Activated T-cell treated with anti-CD3 and anti-CD28 coated beads, Interleukin-2, amount 50 U/mL, for 48 hours (primary cell): ENCODE measurements around the gene PAQR7.

ENCODE experiments used
- DNase-seq, 2 experiments: peaks; one replicate each; pipeline ENCODE4 v3.0.0-alpha.2; 2020

PAQR7 gene

DNA sequence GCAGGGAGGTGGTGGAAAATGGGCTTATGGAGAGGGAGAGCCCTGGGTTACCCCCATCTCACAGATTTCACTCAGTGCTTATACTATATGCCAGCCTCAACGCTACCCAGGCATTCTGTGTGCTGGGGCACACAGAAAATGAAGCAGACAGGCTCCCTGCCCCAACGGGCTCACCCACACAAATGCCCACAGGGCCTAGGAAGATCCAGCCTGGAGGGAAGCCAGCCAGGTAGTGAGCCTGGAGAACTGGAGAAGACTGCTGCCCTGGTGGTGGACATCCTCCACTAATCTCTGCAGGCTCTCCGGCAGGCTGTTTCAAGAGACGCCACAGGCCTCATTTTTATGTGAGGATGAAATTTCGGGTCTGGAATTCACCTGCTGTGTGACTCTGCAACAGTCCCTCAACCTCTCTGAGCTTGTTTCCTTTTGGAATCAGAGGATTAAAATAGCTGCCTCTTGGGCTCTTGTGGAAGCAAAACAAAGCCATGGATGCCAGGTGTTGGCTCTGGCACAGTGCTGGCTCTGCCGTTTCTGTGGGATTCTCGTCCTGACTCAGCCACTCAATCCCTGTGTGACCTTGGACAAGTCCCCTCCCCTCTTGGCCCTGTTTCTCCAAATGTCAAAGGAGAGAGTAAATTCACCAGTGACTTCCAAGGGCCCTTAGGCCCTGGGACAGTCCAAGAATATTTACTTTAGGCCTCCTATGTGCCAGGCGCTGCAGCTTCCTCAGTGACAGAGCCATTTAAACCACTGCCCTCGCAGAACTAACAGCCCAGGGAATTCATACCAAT is 3.6 kb downstream of the PAQR7 start:
- no peak for DNase-seq

DNA sequence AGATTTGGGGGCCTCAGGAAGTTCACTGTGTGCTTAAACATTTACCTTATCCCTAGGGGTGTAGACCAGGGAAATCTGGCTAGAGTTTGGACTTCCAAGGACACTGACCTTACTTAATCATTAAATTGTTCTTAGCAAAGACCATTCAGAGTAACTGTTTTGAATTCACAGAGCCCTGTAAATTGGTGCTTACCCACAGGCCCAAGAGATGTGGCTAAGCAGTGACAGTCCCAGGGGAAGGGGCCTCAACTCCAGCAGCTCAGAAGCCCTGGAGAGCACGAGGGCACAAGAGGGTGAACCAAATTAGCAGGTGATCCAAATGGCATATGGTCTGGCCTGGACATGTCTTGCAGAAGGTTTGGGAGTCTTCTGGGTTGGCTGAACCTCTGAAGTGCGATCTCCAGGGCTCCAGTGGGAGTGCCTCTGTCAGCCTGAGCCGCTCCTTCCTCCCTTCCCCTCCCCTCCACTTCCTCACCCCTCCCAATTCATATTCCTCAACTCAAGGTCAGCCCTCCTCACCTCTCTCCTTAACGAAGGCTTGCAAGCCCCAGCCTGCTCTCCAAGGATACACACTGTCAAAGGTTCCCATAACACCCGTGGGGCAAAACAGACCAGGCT is 4.3 kb downstream of the PAQR7 start:
- DNase-seq = no peak

DNA sequence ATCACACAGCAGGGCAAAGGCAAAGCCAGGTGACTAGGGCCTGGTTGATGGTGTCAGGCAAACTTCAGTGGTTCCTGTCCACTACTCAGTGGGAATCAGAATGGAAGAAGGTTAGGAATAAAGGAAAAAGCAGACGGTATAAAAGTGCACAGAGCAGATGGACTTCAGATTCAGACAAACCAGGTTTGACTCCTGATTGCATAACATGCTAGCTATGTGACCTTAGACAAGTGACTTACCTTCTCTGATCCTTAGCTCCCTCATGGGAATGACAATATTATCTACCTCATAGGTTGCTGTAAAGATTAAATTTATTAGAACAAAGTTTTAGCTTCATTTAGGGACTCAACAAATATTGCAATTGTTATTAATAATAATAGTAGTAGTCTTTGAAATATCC is 4.9 kb downstream of the PAQR7 start:
- DNase-seq = no peak

DNA sequence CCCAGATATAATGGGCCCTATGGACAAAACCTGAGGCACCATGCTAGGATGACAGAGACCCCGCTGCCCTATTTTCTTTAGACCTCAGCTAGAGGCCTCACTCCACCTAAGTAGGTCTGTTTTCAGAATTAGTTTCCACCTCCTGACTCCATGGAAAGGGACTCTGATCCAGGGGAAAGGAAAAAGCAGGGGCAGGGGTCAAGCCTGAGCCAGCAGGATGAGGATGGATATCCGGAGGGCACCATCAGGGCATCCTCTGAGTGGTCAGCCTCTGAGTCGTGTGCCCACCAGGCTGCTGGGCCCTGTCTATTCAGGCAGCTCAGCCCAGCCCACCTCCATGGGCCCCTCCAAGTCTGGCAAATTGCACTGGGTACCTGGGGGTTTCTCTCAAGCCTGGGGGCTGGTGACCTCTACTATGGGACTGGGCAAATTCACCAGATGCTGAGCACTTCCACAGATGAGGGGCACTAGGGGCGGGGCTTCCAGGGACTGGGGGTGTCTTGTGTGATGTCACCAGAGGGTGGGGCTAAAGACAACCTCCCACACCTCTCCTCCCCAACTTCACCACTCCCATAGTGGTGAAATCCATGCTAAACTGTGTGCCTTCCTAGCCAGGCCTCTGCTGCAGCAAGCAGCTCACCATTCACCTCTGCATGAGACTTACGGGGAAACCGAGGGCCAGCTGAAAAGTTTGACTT is 5.5 kb downstream of the PAQR7 start:
- DNase-seq = no peak

DNA sequence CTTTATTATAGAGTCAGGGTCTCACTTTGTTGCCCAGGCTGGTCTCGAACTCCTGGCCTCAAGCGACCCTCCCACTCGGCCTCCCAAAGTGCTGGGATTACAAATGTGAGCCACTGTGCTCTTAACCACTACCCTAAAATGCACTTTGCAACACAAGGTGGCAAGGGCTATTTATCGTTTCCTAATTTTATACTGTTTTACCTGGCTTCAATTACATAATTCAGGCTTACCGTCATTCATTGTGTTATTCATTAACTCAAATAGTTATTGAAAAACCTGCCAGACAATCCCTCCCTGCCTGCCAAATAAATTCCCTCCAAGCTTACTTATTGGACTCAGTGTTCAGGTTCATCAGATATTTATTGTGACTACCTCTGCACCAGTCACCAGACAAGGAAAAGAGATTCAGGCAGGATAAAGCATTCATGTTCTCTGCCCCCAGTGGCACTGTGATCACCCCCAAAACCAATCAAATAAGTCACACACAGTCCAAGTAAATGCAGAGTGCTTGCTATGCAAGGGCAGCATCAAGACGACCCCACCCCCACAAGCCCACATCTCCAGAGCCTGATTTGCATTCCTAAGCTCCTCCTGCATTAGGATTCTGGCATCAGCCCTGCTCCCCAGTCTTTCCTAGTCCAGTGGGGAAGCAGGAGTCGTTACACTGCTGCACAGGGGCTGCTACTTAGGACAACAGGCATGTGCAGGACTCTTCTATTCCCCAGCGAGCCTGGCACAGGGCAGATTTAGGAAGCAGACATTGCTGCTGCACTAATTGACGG is 8.1 kb downstream of the PAQR7 start:
- DNase-seq = no peak

DNA sequence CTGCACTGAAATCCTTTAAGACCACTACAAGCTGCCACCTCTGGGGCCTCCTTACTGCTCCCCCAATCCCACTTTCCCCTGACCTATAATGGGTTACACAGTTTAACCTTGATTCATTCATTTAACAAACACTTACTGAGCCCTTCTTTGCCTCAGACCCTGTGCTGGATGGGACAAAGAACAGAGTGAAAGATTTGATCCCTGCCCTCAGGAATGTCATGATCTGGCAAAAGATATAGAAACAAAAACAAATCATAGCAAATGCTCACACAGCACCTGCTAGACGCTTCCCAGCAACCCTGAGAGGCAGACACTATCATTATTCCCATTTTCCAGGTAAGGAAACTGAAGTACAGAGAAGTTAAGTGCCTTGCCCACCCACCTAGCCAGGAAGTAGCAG is 9.2 kb downstream of the PAQR7 start:
- DNase-seq = no peak

DNA sequence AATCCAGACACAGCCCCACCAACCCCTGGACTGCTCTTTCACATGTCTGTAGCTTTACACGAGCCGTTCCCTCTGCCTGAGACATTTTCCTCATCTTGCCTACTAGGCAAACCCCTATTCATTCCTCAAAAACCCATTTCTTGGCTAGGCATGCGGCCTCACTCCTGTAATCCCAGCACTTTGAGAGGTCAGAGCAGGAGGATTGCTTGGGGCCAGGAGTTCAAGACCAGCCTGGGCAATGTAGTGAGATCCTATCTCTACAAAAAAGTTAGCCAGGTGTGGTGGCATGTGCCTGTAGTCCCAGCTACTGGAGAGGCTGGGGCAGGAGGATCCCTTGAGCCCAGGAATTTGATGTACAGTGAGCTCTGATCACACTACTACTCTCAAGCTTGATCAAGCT is 11.1 kb downstream of the PAQR7 start:
- DNase-seq = no peak

DNA sequence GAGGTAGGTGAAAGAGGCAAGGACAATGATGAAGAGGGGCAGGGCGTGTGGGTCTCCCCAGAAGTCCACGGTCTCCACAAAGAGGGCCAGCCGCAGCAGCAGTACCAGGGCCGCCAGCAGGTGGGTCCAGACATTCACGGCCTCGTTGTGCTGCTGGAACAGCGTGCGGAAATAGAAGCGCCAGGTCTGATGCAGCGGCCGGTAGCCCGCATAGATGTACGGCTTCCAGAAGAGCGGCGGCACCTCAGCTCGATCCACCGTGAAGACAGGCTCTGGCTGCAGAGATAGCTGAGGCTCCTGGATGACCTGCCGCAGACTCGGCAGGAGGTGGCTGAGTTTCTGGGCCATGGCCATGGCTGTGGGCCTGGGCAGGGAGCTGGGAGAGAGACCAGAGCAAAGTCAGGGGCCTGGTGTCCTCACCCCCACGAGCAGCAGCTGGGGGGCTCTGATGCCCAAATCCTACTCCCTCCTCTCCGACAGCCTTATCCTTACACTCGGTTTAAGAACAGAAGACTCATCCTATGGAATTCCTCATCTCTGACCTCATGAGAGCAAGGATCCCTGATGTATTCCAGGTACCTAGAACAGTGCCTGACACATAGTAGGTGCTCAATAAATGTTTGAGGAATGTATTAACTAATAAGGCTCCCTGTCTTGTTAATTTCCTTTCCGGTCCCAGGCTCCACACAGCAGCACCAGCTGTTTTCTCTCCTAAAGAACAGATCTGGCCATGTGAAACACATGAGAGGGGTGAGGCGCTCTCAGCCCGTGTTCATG is 11.8 kb downstream of the PAQR7 start:
- no peak for DNase-seq

DNA sequence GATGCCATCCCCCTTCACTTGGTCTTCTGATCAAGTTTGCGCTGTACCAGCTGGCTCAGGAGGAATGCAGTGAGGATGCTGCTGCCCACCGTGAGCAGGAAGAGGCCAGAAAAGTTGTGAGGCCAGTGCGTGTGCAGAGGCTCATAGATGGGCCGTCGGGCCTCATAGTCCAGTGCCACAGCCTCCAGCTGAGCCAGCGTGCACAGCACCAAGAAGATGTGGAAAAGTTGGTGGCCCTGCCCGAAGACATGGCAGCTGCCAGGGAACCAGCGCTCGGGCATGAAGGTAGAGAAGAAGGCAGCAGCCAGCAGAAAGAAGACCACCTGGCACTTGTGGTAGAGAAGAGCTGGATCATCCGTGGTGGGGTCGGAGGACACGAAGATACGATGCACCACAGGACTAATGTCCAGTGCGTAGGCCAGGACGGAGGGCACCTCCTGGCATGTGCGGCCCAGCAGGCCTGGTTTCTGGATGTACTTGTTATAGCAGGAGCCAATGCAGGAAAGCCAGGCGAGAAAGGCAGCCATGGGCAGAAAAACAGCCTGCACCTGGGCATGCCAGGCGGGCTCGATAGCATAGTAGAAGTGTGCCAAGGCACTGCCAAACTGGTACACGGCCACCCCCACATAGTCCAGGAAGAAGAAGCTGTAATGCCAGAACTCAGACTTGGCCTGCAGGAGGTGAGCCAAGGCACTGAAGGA is 12.6 kb downstream of the PAQR7 start:
- DNase-seq = no peak

DNA sequence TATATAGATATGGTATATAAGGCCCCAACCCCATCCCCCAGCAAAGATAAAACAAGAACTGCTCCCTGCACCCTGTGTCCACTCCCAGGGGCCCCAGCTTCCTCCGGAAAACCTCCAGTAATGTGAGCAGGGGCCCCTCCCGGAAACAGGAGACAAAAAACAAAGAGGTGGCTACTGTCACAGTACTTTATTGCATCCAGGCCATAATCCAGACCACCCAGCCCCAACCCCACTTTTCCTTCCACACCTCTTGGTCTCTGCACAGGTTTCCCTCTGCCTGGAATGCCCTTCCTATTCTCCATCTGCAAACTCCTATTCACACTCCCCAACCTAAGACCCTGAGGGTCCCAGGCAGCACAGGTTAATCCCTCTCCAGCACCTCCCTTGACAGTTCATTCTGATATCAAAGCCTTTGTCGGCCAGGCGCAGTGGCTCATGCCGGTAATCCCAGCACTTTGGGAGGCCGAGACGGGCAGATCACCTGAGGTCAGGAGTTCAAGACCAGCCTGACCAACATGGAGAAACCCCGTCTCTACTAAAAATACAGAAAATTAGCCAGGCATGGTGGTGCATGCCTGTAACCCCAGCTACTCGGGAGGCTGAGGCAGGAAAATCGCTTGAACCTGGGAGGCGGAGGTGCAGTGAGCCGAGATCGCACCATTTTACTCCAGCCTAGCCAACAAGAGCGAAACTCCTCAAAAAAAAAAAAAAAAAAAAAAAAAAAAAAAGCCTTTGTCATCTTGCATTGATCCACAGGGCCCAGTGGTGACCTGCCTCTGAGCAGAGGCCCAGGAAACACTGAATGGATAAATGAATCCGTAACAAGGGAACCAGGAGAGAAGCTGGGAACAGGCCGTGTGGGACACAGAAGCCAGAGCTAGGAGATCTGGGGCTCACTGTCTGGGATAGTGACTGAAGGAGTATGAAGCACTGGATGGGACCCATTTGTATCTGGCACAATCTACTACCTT is 13.9 kb downstream of the PAQR7 start:
- DNase-seq = no peak

DNA sequence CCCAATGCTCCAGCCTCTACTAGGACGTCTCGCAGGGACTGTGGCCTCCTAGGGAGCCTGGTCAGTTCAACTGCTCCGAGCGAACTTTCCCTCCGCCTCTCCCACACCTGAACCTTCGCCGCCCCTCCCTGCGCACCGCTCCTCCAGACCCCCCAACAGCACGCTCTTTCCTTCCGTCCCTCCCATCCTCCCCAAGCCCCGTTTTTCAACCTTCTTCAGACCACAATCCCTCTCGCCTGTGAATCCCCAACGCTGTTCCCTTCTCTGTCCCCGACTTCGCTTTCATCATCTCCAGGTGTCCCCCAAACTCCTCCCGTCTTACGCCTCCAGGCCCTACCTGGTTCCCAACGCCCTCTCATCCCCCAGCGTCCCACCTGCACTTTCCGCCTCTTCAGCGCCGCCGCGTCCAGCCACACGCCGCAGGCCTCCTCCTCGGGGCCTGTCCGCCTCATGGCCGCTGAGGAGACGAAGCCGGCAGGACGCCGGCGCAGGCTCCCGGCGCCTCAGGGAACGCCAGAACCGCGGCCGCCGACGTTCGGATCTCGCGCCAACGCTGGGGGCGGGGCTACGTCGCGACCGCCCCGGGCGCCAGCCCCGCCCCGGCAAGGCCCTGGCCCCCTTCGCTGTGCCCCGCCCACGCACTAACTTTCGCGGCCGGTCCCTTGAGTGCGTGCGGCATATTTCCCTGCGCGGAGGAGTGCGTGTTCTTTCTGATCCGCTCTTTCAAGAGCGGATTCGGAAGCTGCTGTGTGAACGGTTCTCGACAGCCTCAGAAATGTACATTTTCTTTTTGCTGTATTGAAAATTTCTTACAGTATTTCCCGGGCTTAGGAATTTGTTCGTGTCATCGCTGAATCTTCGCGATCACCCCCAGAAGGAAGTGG is 16.4 kb downstream of the PAQR7 start, which contains the start of gene AUNIP:
TSS of gene AUNIP (minus strand) at position 552 of the 884 bp plus-strand sequence. CDS start at position 452, 100 bp downstream.
- DNase-seq = peak; percentile 92 to 93

DNA sequence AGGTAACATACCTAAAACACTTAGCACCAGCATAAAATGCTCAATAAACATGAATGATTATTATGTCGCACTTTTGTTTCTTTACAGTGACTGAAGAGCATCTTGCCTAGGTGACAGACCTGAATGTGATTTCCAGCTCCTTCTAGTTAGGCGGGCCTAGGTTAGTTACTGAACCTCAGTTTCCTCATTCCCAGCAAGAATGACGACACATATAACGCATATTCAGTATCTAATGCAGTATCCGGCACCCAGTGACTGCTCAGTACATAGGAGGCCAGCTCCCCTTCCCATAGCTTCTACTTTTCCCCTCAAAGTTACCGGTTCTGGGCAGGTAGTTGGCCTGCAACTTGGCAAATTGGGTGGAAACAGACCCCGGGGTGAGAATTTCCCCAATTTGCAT is 17.0 kb downstream of the PAQR7 start:
- no peak for DNase-seq

DNA sequence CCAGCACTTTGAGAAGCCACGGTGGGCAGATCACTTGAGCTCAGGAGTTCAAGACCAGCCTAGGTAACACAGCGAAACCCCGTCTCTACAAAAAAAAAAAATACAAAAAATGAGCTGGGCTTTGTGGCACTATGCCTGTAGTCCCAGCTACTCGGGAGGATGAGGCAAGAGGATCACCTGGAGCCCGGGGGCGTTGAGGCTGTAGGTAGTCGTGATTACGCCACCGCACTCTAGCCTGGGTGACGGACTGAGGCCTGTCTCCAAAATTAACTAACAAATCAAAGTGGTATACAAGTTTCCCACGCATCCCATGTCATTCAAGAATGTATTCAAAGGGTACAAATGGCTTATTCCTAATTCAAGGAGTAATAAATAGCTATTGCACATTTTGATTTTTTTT is 18.7 kb downstream of the PAQR7 start:
- no peak for DNase-seq

DNA sequence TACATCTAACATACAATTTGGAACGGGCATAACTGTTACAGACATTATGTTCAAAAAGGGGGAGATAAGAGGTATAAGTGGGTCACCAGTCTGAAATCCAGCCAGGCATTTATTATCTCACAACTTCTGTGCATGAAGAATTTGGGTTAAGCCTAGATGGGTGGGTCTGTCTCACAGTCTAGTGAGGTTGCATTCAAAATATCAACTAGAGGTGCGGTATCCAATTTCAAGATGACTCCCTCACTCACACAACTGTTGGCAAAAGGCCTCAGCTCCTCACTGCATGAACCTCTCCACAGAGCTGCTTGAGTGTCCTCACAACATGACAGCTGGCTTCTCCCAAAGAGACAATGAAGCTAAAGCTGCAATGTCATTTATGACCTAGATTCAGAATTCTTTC is 21.0 kb downstream of the PAQR7 start:
- no peak for DNase-seq

DNA sequence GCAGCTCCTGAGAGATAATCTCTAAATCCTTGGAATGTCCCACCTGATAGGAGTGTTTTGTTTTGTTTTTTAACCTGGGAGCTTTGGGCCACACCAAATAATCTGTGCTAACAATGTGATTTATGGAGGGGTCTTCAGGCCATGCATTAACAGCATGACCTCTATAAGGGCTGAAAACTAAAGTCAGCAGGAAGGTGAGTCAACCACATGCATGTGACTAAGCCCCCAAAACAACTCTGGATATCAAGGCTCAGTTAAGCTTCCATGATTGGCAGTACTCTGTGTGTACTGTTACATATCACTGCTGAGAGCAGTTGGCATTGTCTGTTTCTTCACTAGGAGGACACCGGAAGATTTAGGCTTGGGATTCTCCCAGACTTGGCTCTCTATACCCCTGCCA is 27.0 kb downstream of the PAQR7 start:
- DNase-seq = no peak

DNA sequence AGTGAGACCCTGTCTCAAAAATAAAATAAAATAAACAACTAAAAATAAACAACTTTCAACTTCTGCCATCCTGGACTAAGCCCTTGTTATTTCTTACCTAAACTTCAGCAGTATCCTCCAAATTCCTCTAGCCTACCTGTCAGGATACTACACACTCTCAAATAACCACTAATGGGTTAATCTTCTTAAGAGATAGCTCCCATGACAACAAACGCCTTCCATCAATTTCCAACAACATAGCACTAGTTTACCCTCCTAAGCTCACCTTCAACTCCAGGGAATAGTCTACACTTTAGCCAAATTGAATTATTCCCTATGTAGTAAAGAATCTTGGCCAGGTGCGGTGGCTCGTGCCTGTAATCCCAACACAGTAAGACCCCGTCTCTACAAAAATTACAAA is 27.6 kb downstream of the PAQR7 start:
- no peak for DNase-seq

DNA sequence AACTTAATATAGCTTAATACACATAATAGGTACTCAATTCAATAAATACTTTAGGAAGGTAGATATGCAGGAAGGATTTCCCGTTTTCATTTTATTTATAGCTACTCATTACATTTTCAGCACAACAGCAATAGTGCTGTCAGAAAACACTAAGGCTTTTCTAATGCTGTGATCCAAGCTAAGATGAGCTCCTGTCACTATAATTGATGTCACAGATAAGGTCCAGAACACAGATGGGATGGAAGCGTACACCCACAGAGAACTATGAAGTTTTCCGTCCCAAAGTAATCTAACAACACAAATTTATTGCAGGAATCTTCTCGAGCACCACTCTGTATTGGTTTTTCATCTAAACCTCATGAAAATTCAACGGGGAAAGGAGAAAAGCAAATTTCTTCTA is 29.8 kb downstream of the PAQR7 start:
- no peak for DNase-seq

DNA sequence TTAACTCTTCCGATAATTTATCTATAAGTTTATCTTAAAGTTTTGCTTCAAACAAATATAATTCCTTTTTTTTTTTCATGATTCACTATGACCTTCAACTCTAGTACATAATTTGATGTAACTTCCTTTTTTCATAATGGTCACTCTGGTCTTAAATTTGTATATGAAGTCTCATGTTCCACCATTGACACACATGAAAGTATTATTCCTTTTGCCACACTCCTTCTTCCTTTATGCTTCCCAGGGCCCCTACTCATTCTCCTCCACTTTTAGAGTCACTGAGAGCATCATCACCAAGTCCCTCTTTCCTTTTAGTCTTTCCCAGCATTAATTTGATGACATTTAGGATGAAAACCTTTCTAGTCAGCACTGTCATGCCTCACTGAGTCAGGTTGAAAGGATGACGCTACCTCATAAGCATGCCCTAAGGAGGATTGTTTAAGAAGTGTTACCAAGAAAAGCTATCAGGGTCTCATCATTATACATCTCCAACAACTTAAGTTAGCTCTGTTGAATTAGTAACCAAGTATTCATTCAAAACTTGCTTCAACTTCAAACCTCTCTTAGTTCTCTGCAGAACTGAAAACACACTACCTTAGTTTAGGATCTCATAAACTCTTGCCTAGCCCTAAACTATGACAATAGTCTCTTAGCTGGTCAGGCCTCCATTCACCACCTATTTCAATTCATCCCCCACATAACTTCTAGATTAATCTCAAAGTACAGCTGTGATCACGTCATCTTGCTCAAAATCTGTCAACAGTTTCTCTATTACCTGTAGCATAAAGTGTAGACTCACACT is 30.8 kb downstream of the PAQR7 start:
- DNase-seq = no peak

DNA sequence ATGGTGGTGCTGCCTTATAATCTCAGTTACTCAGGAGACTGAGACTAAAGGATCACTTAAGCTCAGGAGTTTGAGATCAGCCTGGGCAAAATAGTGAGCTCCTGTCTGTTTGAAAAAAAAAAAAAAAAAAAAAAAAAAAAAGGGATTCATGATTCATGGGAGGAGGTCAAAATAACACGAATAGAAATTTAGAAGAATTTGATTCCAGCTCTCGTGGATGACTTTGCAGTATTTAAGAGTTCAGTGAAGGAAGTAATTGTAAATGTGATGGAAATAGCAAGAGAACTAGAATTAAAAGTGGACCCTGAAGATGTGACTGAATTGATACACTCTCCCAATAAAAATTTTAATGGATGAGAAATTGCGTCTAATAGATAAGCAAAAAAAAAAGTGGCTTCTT is 32.0 kb downstream of the PAQR7 start:
- DNase-seq = no peak
